CD4-positive, alpha-beta memory T cell (primary cell): Measurements from ENCODE around the gene MAG. TPM values are rescaled to one million over a fixed set of nuclear protein-coding genes. Genes with fewer than 3 reads are reported as not detected.
A peak's percentile ranks its signal among the peaks of the same experiment; 100 is the strongest.

Experiments
- CTCF ChIA-PET: fragments of 350-600 bp; sonication (Branson Sonifier 250); formaldehyde crosslinking; loops from one replicate; lab custom pipeline; 2021; ENCODE audit warnings: inconsistent platforms; ENCODE audit not compliant: partially characterized antibody; lab: Charles Lee
- POLR2A ChIA-PET: fragments of 350-600 bp; sonication (Branson Sonifier 250); formaldehyde crosslinking; loops from one replicate; lab custom pipeline; 2021; ENCODE audit not compliant: partially characterized antibody; lab: Charles Lee
- DNase-seq, 5 donors: peaks; one replicate each; pipeline versions ENCODE4 v3.0.0 to v3.0.0-alpha.2; 2020 to 2022; ENCODE audit warnings: mixed read lengths in 1 of 5
- H3K27ac ChIP-seq: one replicate; pipeline ENCODE4 v1.7.0; 2013; ENCODE audit warnings: low read depth, low read length
- H3K27me3 ChIP-seq: 2 replicates; pipeline ENCODE4 v1.7.0; 2013; ENCODE audit warnings: mild to moderate bottlenecking, low read length, moderate library complexity; ENCODE audit not compliant: insufficient read depth
- H3K36me3 ChIP-seq: 2 replicates; pipeline ENCODE4 v1.7.0; 2013; ENCODE audit warnings: mild to moderate bottlenecking, low read length, moderate library complexity; ENCODE audit not compliant: insufficient read depth
- H3K4me1 ChIP-seq: 2 replicates; pipeline ENCODE4 v1.7.0; 2013; ENCODE audit warnings: mild to moderate bottlenecking, low read length, moderate library complexity; ENCODE audit not compliant: insufficient read depth
- H3K4me3 ChIP-seq, 2 donors: one replicate each; pipeline ENCODE4 v1.7.0; 2013; ENCODE audit warnings: low read length in 2 of 2, mild to moderate bottlenecking in 1 of 2
- H3K9me3 ChIP-seq, 2 donors: one replicate each; pipeline ENCODE4 v1.7.0; 2013; ENCODE audit warnings: low read length in 2 of 2, control low read depth in 1 of 2; ENCODE audit not compliant: control insufficient read depth in 1 of 2
- H3K27ac Mint-ChIP-seq, 7 donors: one replicate each; pipeline ENCODE4 v1.8.0; 2020 to 2021; ENCODE audit warnings: mixed read lengths in 7 of 7, mild to moderate bottlenecking in 6 of 7, inconsistent platforms in 3 of 7, moderate library complexity in 3 of 7
- H3K27me3 Mint-ChIP-seq, 2 donors: one replicate each; pipeline ENCODE4 v1.8.0; 2020 to 2021; ENCODE audit warnings: mixed read lengths in 2 of 2
- H3K36me3 Mint-ChIP-seq, 2 donors: one replicate each; pipeline ENCODE4 v1.8.0; 2020 to 2021; ENCODE audit warnings: mixed read lengths in 2 of 2, inconsistent platforms in 1 of 2, mild to moderate bottlenecking in 1 of 2
- H3K4me1 Mint-ChIP-seq, 4 donors: one replicate each; pipeline ENCODE4 v1.8.0; 2020 to 2021; ENCODE audit warnings: mixed read lengths in 4 of 4, mild to moderate bottlenecking in 1 of 4
- H3K4me3 Mint-ChIP-seq, 8 donors: one replicate each; pipeline ENCODE4 v1.8.0; 2020 to 2021; ENCODE audit warnings: mixed read lengths in 8 of 8, mild to moderate bottlenecking in 7 of 8, moderate library complexity in 6 of 8, inconsistent platforms in 3 of 8
- H3K9me3 Mint-ChIP-seq, 8 donors: one replicate each; pipeline ENCODE4 v1.8.0; 2020 to 2021; ENCODE audit warnings: mixed read lengths in 8 of 8, mild to moderate bottlenecking in 5 of 8, inconsistent platforms in 3 of 8, moderate library complexity in 1 of 8
- intact Hi-C: fragments of 100-400 bp; cut with micrococcal nuclease; formaldehyde crosslinking; loops from one replicate; pipeline ENCODE4 v1.15.1; 2023
- polyA plus RNA-seq, 2 donors: library from polyadenylated mRNA; unstranded; fragments of 300-500 nt; fragmentation: Illumina TruSeq; gene quantifications; one replicate each; pipeline ENCODE4 v1.2.3, GENCODE V29; 2021
- total RNA-seq, 2 experiments: library from RNA; stranded (reverse); gene quantifications; one replicate each; pipeline ENCODE4 v1.2.3, GENCODE V29; 2021

The MAG gene
- total and polyA plus RNA-seq, 4 experiments from 2014 or later, result not detected

- H3K27me3 ChIP-seq, result no peaks in the 10 kb centered on the region
- intact Hi-C loops, result no loop called here
- no peak overlapping the region for H3K4me3 ChIP-seq
- peaks cover 3 to 13% of the 10 kb centered on the region in 2 donors for H3K27me3 Mint-ChIP-seq
- H3K27ac Mint-ChIP-seq, result no peak overlapping the region
- no peaks in the 10 kb centered on the region for H3K9me3 Mint-ChIP-seq
- peaks cover 3% of the 10 kb centered on the region for H3K4me1 ChIP-seq
- ChIA-PET POLR2A (no interaction called here), CTCF (no interaction called here)
- DNase-seq, result peak in 1 of 5 donors; percentile 35
- H3K27ac ChIP-seq, result no peak overlapping the region
- no peaks in the 10 kb centered on the region for H3K36me3 Mint-ChIP-seq
- no peak overlapping the region for H3K4me3 Mint-ChIP-seq
- no peaks in the 10 kb centered on the region for H3K9me3 ChIP-seq
- H3K4me1 Mint-ChIP-seq, result peaks cover 3 to 14% (median 5%) of the 10 kb centered on the region in 4 donors
- H3K36me3 ChIP-seq, result no peaks in the 10 kb centered on the region
These were observed 46.0 kb downstream of the MAG start for GRCh38 chr19:35337984-35338296.

- peaks cover 3 to 4% of the 10 kb centered on the region in 2 donors for H3K27me3 Mint-ChIP-seq
- Histone ChIP-seq H3K27ac (no peak overlapping the region), H3K4me3 (no peak overlapping the region), H3K9me3 (no peaks in the 10 kb centered on the region), H3K36me3 (no peaks in the 10 kb centered on the region), H3K4me1 (no peaks in the 10 kb centered on the region), H3K27me3 (no peaks in the 10 kb centered on the region)
- CTCF ChIA-PET, result interaction anchor here (1.2 kb wide), 1 partner anchor 13 kb away, joined by 3 read pairs; no protein-coding TSS in a partner anchor
- no peak overlapping the region for H3K4me3 Mint-ChIP-seq
- intact Hi-C loops, result loop anchor here (10.0 kb wide), 1 partner anchor 196 kb away; the partner anchor contains the start of gene FXYD7
- no peak for DNase-seq
- no peak overlapping the region for H3K27ac Mint-ChIP-seq
- POLR2A ChIA-PET, result no interaction called here
- H3K4me1 Mint-ChIP-seq, result peaks cover 0 to 6% (median 1%) of the 10 kb centered on the region in 4 donors
- H3K36me3 Mint-ChIP-seq, result no peaks in the 10 kb centered on the region
- H3K9me3 Mint-ChIP-seq, result no peaks in the 10 kb centered on the region
These were observed 48.5 kb downstream of the MAG start for GRCh38 chr19:35340431-35340830.

GRCh38 chr19:35341006-35341405 lies 49.0 kb downstream of the MAG start:
- H3K9me3 ChIP-seq, result no peaks in the 10 kb centered on the region
- Mint-ChIP-seq H3K4me3 (no peak overlapping the region), H3K9me3 (no peaks in the 10 kb centered on the region), H3K27me3 (peaks cover 3 to 4% of the 10 kb centered on the region in 2 donors), H3K4me1 (peaks cover 3 to 10% (median 6%) of the 10 kb centered on the region in 4 donors), H3K27ac (no peak overlapping the region), H3K36me3 (no peaks in the 10 kb centered on the region)
- CTCF ChIA-PET, result interaction anchor here (1.2 kb wide), 1 partner anchor 12 kb away, joined by 3 read pairs; no protein-coding TSS in a partner anchor
- peaks cover 6% of the 10 kb centered on the region for H3K4me1 ChIP-seq
- no peaks in the 10 kb centered on the region for H3K27me3 ChIP-seq
- peak in 1 of 5 donors; percentile 27 for DNase-seq
- POLR2A ChIA-PET, result no interaction called here
- intact Hi-C loops, result loop anchor here (10.0 kb wide), 1 partner anchor 196 kb away; the partner anchor contains the start of gene FXYD7
- H3K36me3 ChIP-seq, result no peaks in the 10 kb centered on the region
- H3K27ac ChIP-seq, result no peak overlapping the region
- H3K4me3 ChIP-seq, result no peak overlapping the region

- ChIA-PET POLR2A (no interaction called here), CTCF (no interaction called here)
- Histone ChIP-seq H3K4me1 (peaks cover 12% of the 10 kb centered on the region), H3K4me3 (no peak overlapping the region), H3K27me3 (no peaks in the 10 kb centered on the region), H3K9me3 (no peaks in the 10 kb centered on the region), H3K36me3 (no peaks in the 10 kb centered on the region), H3K27ac (no peak overlapping the region)
- Mint-ChIP-seq H3K36me3 (peaks cover 0 to 2% of the 10 kb centered on the region in 2 donors), H3K4me1 (peaks cover 7 to 17% (median 13%) of the 10 kb centered on the region in 4 donors), H3K9me3 (peaks cover 0 to 2% (median 0%) of the 10 kb centered on the region in 8 donors), H3K27ac (no peak overlapping the region), H3K27me3 (peaks cover 3 to 5% of the 10 kb centered on the region in 2 donors), H3K4me3 (no peak overlapping the region)
- intact Hi-C loops, result loop anchor here (10.0 kb wide), 1 partner anchor 197 kb away; the partner anchor contains the start of gene FXYD7
- DNase-seq, result peak in 1 of 5 donors; percentile 17
These were observed 49.7 kb downstream of the MAG start for GRCh38 chr19:35341565-35342225.

- Histone ChIP-seq H3K27me3 (no peaks in the 10 kb centered on the region), H3K27ac (no peak overlapping the region), H3K36me3 (no peaks in the 10 kb centered on the region), H3K4me1 (peaks cover 20% of the 10 kb centered on the region), H3K4me3 (no peak overlapping the region), H3K9me3 (no peaks in the 10 kb centered on the region)
- peaks cover 0 to 6% of the 10 kb centered on the region in 2 donors for H3K36me3 Mint-ChIP-seq
- CTCF ChIA-PET, result interaction anchor here (0.7 kb wide), 1 partner anchor 149 kb away, joined by 4 read pairs; no protein-coding TSS in a partner anchor
- POLR2A ChIA-PET, result no interaction called here
- H3K27ac Mint-ChIP-seq, result peak overlapping the region in 1 of 7 donors; percentile 42
- peaks cover 14 to 24% (median 21%) of the 10 kb centered on the region in 4 donors for H3K4me1 Mint-ChIP-seq
- DNase-seq, result peak in 1 of 5 donors; percentile 8
- H3K27me3 Mint-ChIP-seq, result peaks cover 3 to 5% of the 10 kb centered on the region in 2 donors
- peaks cover 0 to 2% (median 0%) of the 10 kb centered on the region in 8 donors for H3K9me3 Mint-ChIP-seq
- intact Hi-C loops, result loop anchor here (10.0 kb wide), 1 partner anchor 198 kb away; the partner anchor contains the start of gene FXYD7
- H3K4me3 Mint-ChIP-seq, result peak overlapping the region in 1 of 8 donors; percentile 15
These were observed 50.5 kb downstream of the MAG start for GRCh38 chr19:35342430-35342829.

- intact Hi-C loops, result loop anchor here (5.0 to 10.0 kb wide), 2 partner anchors 97 to 200 kb away; partner anchors contain the start of genes FXYD7 and LSR
- Histone ChIP-seq H3K27ac (no peak overlapping the region), H3K4me1 (peaks cover 28% of the 10 kb centered on the region), H3K9me3 (no peaks in the 10 kb centered on the region), H3K4me3 (no peak overlapping the region), H3K36me3 (no peaks in the 10 kb centered on the region), H3K27me3 (no peaks in the 10 kb centered on the region)
- H3K4me1 Mint-ChIP-seq, result peaks cover 22 to 35% (median 29%) of the 10 kb centered on the region in 4 donors
- peaks cover 3 to 5% of the 10 kb centered on the region in 2 donors for H3K27me3 Mint-ChIP-seq
- ChIA-PET POLR2A (no interaction called here), CTCF (interaction anchor here (1.6 to 1.9 kb wide), 2 partner anchors 9 to 151 kb away, joined by 3 to 5 read pairs; no protein-coding TSS in a partner anchor)
- peak overlapping the region in 1 of 7 donors; percentile 60 for H3K27ac Mint-ChIP-seq
- H3K9me3 Mint-ChIP-seq, result peaks cover 0 to 2% (median 0%) of the 10 kb centered on the region in 8 donors
- peaks cover 0 to 6% of the 10 kb centered on the region in 2 donors for H3K36me3 Mint-ChIP-seq
- DNase-seq, result peak in 1 of 5 donors; percentile 31
- H3K4me3 Mint-ChIP-seq, result no peak overlapping the region
These were observed 52.6 kb downstream of the MAG start for GRCh38 chr19:35344511-35345031.
